ACC112 (cell line): ENCODE data around the gene PSENEN.

Experiments
- H2AFZ ChIP-seq: fragments of 200-600 bp; sonication (generic); one replicate; pipeline ENCODE4 v1.6.0; 2017; ENCODE audit warnings: antibody characterized with exemption, low read length; ENCODE audit not compliant: unreplicated experiment
- H3K27ac ChIP-seq: fragments of 200-600 bp; sonication (generic); 2 replicates; pipeline ENCODE4 v1.5.1; 2014; ENCODE audit warnings: low read depth, mild to moderate bottlenecking, antibody characterized with exemption, low read length, moderate library complexity
- H3K27me3 ChIP-seq: fragments of 200-600 bp; sonication (generic); 2 replicates; pipeline ENCODE4 v1.6.1; 2014; ENCODE audit warnings: mild to moderate bottlenecking, antibody characterized with exemption, low read length, moderate library complexity, mixed read lengths; ENCODE audit not compliant: insufficient read depth
- H3K36me3 ChIP-seq: fragments of 200-600 bp; sonication (generic); 2 replicates; pipeline ENCODE4 v1.6.1; 2016; ENCODE audit warnings: mild to moderate bottlenecking, antibody characterized with exemption, low read length, moderate library complexity, mixed read lengths; ENCODE audit not compliant: insufficient read depth
- H3K4me1 ChIP-seq: fragments of 200-600 bp; sonication (generic); one replicate; pipeline ENCODE4 v1.6.1; 2016; ENCODE audit warnings: low read length, mixed read lengths; ENCODE audit not compliant: insufficient read depth, unreplicated experiment, control insufficient read depth
- H3K4me3 ChIP-seq: fragments of 200-600 bp; sonication (generic); 2 replicates; pipeline ENCODE4 v1.5.1; 2014; ENCODE audit warnings: mild to moderate bottlenecking, low read depth, low read length
- H3K79me2 ChIP-seq: fragments of 200-600 bp; sonication (generic); one replicate; pipeline ENCODE4 v1.6.0; 2016; ENCODE audit warnings: low read length; ENCODE audit not compliant: control insufficient read depth, unreplicated experiment, insufficient read depth

Gene PSENEN

DNA sequence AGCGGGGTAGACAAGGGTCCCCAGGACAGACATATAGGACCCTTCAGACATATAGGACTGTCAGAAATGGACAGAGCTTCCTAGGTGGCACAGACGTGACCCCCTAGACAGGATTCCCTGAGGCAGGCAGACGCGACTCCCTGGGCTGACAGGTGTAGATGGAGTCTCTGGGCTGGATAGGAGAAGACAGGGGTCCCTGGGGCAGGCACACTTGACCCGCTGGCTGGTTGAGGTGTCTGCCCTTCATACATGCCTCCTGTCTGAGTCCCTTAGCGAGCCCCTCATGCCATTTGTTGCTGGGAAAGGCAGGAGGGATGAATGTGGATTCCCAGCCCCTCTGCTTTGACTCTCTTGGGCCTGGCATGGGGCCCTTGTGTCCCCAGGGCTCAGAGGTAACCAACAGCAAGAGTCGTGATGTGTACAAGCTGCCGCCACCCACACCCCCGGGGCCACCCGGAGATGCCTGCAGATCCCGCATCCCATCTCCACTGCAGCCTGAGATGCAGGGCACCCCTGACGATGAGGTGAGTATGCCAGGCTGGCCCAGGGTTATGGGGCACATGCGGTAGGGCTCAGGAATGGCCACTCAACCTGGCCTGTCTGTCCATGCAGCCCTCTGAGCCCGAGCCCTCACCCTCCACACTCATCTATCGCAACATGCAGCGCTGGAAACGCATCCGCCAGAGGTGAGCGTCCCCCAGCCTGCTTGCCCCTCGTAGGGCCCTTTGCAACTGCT is 8.4 kb downstream of the PSENEN start:
- Histone ChIP-seq H3K36me3 (no peaks in the 10 kb centered on the region), H3K79me2 (peaks cover 5% of the 10 kb centered on the region), H3K4me3 (no peak overlapping the region), H2AFZ (no peak overlapping the region), H3K27me3 (no peaks in the 10 kb centered on the region), H3K27ac (no peak overlapping the region), H3K4me1 (peaks cover 13% of the 10 kb centered on the region)

DNA sequence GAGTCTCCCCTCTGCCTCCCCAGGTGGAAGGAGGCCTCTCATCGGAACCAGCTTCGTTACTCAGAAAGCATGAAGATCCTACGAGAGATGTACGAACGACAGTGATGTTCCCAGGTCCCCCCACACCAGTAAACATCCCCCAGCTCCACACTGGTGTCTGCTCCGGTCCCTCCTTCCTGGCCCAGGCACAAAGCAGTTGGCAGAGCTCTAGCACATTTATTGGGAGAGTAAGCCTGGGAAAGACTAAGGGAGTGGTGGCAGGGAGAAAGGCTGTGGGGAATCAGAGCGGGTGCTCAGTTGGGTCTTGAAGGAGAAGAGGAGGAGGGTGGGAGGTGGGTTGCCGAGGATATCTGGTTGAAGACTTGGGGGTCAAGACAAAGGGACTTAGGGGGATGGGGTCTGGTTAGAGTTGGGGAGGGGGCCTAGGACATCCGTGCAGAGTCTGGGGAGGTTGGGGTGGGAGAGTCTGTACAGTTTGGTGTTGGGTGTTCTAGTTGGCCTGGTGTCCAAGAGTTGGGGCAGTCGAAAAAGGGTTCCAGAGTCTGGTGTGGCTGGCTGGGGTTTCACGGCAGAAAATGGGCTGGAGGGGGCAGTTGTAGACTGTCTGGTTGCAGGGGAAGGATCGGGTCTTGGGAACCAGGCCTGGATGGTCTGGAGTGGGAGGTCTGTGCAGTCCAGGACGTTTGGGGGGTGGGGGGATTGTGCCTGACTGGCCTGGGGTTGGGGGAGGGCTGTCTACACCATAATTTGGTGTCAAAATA is 9.1 kb downstream of the PSENEN start:
- Histone ChIP-seq H3K4me1 (peaks cover 18% of the 10 kb centered on the region), H3K4me3 (peak overlapping the region; percentile 93), H3K79me2 (peaks cover 8% of the 10 kb centered on the region), H3K27ac (peak overlapping the region; percentile 72), H3K36me3 (no peaks in the 10 kb centered on the region), H2AFZ (no peak overlapping the region), H3K27me3 (no peaks in the 10 kb centered on the region)

GRCh38 chr19:35755131-35755549 is 9.7 kb downstream of the PSENEN start:
- Histone ChIP-seq H3K36me3 (no peaks in the 10 kb centered on the region), H3K4me3 (peak overlapping the region; percentile 93), H3K79me2 (peaks cover 12% of the 10 kb centered on the region), H3K27me3 (no peaks in the 10 kb centered on the region), H3K4me1 (peaks cover 18% of the 10 kb centered on the region), H3K27ac (peak overlapping the region; percentile 72), H2AFZ (peak overlapping the region; percentile 25)

DNA sequence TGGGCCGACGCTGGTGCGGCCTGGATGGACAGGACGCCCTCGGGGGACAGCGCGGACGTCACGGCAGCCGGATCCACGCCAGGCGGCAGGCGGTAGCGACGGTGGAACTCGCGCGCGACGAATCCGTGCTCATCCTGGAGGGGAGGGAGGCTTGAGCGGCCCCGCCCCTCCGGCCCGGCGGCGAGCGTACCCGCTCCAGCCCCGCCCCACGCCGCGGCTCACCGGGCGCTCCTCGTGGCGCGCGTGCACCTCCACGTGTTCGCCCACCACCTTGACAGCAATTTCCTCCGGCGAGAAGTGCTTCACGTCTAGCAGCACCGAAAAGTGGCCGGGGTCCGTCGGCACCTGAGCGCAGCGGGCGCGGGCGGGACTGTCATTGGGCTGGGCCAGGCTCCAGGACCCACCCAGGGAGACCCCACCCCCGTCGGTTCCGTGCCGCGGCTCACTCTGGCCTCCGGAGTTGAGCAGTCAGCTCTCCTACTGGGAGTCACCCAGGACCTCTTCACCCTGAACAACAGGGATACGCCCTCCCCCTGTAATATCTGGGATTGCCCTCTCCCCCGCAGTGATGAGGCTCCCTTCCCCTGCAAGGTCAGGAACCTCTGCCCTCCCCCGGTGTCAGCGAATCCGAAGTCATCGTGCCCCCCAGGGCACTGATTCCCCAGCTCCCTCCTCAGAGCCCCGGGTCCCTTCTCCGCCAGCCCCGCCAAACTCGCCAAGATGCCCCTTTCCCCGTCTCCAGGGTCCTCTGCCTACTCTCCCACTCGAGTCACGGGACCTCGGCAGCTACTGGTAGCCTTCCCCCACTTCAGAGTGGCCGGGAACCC is 10.3 kb downstream of the PSENEN start:
- Histone ChIP-seq H3K36me3 (0 out of 2 replicates have a peak, but pooled peaks cover 3% of the 10 kb centered on the region), H3K27me3 (no peaks in the 10 kb centered on the region), H3K4me1 (peaks cover 18% of the 10 kb centered on the region), H3K4me3 (peak overlapping the region; percentile 93), H3K27ac (peak overlapping the region; percentile 95), H2AFZ (peak overlapping the region; percentile 25), H3K79me2 (peaks cover 12% of the 10 kb centered on the region)

- Histone ChIP-seq H3K4me1 (peaks cover 22% of the 10 kb centered on the region), H3K27ac (peak within 1 kb of the TSS; percentile 95), H3K27me3 (no peaks in the 10 kb centered on the region), H2AFZ (peak within 1 kb of the TSS; percentile 14), H3K36me3 (0 out of 2 replicates have a peak, but pooled peaks cover 6% of the 10 kb centered on the region), H3K4me3 (peak within 1 kb of the TSS; percentile 93), H3K79me2 (peaks cover 12% of the 10 kb centered on the region)
Measured at GRCh38 chr19:35756377-35757230, 11.2 kb downstream of the PSENEN start, which contains the start of gene HSPB6. Gene HSPB6 (minus strand): TSS chr19:35757029. CDS start chr19:35757008, 21 bp downstream.

- Histone ChIP-seq H3K79me2 (peaks cover 12% of the 10 kb centered on the region), H3K36me3 (0 out of 2 replicates have a peak, but pooled peaks cover 6% of the 10 kb centered on the region), H2AFZ (no peak overlapping the region), H3K4me3 (peak overlapping the region; percentile 93), H3K27me3 (no peaks in the 10 kb centered on the region), H3K4me1 (peaks cover 22% of the 10 kb centered on the region), H3K27ac (peak overlapping the region; percentile 95)
Measured at GRCh38 chr19:35757231-35757748, 11.8 kb downstream of the PSENEN start.

- H3K27me3 ChIP-seq: no peaks in the 10 kb centered on the region
- H2AFZ ChIP-seq: peak within 1 kb of the TSS; percentile 71
- H3K4me1 ChIP-seq: peaks cover 22% of the 10 kb centered on the region
- peaks cover 12% of the 10 kb centered on the region for H3K79me2 ChIP-seq
- peak within 1 kb of the TSS; percentile 95 for H3K27ac ChIP-seq
- peak within 1 kb of the TSS; percentile 93 for H3K4me3 ChIP-seq
- 0 out of 2 replicates have a peak, but pooled peaks cover 6% of the 10 kb centered on the region for H3K36me3 ChIP-seq
Measured at GRCh38 chr19:35757749-35758608, 12.5 kb downstream of the PSENEN start, which contains the start of gene PROSER3. Gene PROSER3 (plus strand): TSS chr19:35758176. CDS start chr19:35758216, 40 bp downstream.

DNA sequence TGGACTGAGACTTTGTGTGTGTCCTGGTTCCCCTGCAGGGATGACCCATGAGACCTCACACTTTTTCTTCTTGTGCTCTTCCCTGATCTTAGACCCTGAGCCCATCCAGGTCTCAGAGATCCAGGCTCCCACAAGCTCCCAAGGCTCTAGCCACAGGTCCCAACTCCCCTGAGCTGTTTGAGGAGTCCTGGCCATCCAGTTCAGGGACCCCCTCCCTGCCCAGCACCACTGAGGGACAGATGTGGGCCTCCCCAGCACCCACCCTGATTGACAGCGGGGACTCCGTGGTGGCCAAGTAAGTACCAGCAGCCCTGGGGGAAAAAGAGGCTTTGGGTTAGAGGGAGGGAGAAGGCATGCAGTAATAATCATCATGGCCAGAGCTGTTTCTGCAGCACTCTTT is 14.2 kb downstream of the PSENEN start:
- Histone ChIP-seq H3K4me1 (peaks cover 22% of the 10 kb centered on the region), H3K4me3 (no peak overlapping the region), H3K36me3 (0 out of 2 replicates have a peak, but pooled peaks cover 6% of the 10 kb centered on the region), H2AFZ (no peak overlapping the region), H3K27me3 (no peaks in the 10 kb centered on the region), H3K79me2 (peaks cover 12% of the 10 kb centered on the region), H3K27ac (no peak overlapping the region)
